GM12864 (cell line): ENCODE data around the gene CRIP2.

Experiments used
- DNase-seq: peaks from one replicate; pipeline ENCODE4 v3.0.0-alpha.2; 2011; ENCODE audit warnings: low read depth
- H3K4me3 ChIP-seq: 2 replicates; pipeline ENCODE4 v1.5.1; 2011; ENCODE audit warnings: mild to moderate bottlenecking, low read depth, low read length, control low read depth
- CTCF ChIP-seq: IDR thresholded peaks from 2 replicates; pipeline ENCODE4 v1.5.1; 2011; ENCODE audit warnings: low read depth, mild to moderate bottlenecking, moderate library complexity, low read length, control low read depth, inconsistent platforms; ENCODE audit errors: missing control alignments

CRIP2 gene

GRCh38 chr14:105492971-105493871 is 18.6 kb downstream of the CRIP2 start:
- no peak for TF ChIP-seq CTCF
- no peak for DNase-seq
- H3K4me3 ChIP-seq, result no peak overlapping the region

- TF ChIP-seq CTCF, result no peak
- no peak for DNase-seq
- H3K4me3 ChIP-seq, result no peak overlapping the region
Observed at GRCh38 chr14:105493921-105494605, 19.4 kb downstream of the CRIP2 start.

GRCh38 chr14:105494606-105494929 is 19.9 kb downstream of the CRIP2 start:
- no peak overlapping the region for H3K4me3 ChIP-seq
- no peak for TF ChIP-seq CTCF
- no peak for DNase-seq

- TF ChIP-seq CTCF, result no peak
- no peak for DNase-seq
- no peak overlapping the region for H3K4me3 ChIP-seq
Observed at GRCh38 chr14:105495101-105495989, 20.7 kb downstream of the CRIP2 start.

- no peak for TF ChIP-seq CTCF
Observed at GRCh38 chr14:105495990-105496830, 21.6 kb downstream of the CRIP2 start.

GRCh38 chr14:105496831-105497591 is 22.4 kb downstream of the CRIP2 start:
- no peak overlapping the region for H3K4me3 ChIP-seq
- TF ChIP-seq CTCF, result no peak
- DNase-seq, result no peak

More at GRCh38 chr14:105495990-105496830, 21.6 kb downstream of the CRIP2 start:
- H3K4me3 ChIP-seq, result no peak overlapping the region
- no peak for DNase-seq
